Hematopoietic multipotent progenitor cell treated with erythropoietin and hydrocortisone succinate and interleukin-3 and kit ligand, for 17 days (in vitro differentiated cells): ENCODE results near the gene STX17.
A peak's percentile ranks its signal among the peaks of the same experiment; 100 is the strongest.
"Not testable (repeated sequence)": the region's sequence is repeated elsewhere in the genome, so short reads cannot be mapped to it uniquely, and the experiment has no call there.

Source experiments
- DNase-seq: peaks from one replicate; pipeline ENCODE4 v3.0.0-alpha.2; 2015; ENCODE audit warnings: low spot score

Gene STX17

GRCh38 chr9:99906403-99907207 is at the start of gene STX17:
TSS of gene STX17 (plus strand) at chr9:99906654. CDS start at chr9:99915240, 8,586 bp downstream.
- peak; percentile 76 for DNase-seq

GRCh38 chr9:99857576-99857975 is 48.9 kb upstream of the STX17 start:
- not testable (repeated sequence) for DNase-seq

- no peak for DNase-seq
These were observed 48.4 kb upstream of the STX17 start for GRCh38 chr9:99858087-99858486.

DNA sequence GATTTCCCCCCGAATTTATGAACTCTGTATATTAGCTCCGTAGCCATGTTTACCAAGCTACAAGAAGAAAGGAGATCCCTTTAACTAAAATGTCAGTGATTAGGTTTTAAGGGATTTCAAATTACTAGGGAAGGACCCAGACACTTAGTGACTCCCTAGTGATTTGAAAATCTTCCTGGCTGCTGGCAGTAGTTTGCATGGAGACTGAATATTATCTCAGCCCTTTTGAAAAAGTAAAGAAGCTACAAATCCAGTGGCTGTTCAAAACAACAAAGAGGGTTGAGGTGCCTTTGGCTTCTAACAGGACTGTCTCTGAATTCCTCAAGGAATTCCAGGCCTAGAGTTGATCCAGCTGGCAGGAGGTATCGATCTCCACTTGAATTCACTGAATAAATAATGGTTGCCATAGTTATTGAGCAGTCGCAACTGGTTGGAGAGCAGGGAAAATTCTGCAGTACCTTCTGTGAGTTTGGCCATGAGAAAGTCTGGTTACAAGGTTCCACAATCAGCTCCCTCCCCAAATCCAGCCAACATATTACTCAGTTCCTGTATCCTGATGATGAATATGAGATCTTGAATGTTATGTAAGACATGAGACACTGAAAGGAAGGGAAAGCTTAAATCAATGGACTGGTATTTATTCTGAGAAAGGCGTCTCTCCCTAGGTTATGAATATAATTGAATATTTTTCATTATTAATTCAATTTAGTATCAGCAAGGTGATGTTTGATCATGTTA is 47.0 kb upstream of the STX17 start:
- no peak for DNase-seq

DNA sequence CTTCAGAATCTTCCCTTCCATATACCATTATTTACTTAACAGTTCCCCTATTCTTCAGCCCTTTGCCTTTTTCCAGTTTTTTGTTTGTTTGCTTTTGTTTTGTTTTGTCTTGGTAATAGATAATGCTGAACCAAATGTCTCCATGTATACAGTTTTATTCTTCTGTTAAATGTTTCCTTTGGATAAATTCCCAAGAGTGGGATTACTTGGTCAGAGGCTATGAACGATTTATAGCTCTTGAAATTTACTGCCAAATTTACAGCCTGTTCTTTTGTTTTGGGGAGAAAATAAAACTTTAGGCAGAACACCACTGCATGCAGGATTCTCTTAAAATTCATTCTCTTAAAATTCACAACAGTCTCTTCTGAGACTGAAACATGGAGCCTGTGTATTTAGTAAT is 46.2 kb upstream of the STX17 start:
- DNase-seq: no peak

DNA sequence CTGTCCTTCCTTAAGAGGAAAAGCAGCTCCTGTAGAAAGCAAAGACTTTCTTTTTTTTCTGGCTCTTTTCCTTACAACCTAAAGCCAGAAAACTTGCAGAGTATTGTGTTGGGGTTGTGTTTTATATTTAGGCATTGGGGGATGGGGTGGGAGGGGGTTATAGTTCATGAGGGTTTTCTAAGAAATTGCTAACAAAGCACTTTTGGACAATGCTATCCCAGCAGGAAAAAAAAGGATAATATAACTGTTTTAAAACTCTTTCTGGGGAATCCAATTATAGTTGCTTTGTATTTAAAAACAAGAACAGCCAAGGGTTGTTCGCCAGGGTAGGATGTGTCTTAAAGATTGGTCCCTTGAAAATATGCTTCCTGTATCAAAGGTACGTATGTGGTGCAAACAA is 42.5 kb upstream of the STX17 start:
- DNase-seq: no peak

- no peak for DNase-seq
These were observed 40.1 kb upstream of the STX17 start for GRCh38 chr9:99866398-99866797.

GRCh38 chr9:99867536-99867935 is 38.9 kb upstream of the STX17 start:
- no peak for DNase-seq

GRCh38 chr9:99867968-99868367 is 38.5 kb upstream of the STX17 start:
- DNase-seq: no peak

GRCh38 chr9:99868845-99869244 is 37.6 kb upstream of the STX17 start:
- DNase-seq: no peak

DNA sequence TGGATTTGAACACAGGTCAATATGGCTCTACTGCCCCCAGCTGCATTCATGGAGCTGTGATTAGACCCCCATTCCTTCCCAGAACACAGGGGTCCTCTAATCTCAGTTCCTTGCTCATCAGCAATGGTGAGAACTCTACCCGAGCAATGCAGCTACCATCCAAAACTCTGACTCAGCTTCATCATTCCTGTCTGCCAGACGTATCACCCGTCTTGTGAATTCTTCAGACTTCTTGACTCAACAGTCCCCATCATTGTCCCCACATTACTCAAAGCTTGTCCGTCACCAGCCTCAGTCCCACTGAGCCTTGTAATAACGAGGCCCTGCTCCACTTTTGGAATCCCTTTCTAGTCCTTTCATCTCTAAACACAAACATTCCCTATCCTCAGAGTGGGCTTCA is 36.3 kb upstream of the STX17 start:
- DNase-seq: no peak

DNA sequence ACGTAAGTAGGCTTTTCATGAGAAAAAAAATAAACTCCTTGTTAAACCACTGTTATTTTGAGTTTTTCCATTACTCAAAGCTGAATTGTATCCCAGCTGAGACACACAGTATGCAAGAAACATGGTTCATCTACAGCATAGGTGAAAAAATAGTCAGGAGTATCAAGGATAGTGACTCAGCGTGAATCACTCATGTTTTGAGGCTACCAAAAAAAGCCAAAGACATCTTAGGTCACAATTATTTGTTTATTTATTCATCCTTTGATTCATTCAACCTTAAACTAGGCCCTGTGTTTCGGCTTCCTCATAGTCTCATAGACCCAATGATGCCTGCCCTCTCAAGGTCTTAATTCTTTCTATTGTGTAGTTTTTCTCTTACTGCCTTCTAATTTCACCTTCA is 32.9 kb upstream of the STX17 start:
- DNase-seq: no peak

- no peak for DNase-seq
These were observed 32.4 kb upstream of the STX17 start for GRCh38 chr9:99873943-99874584.

GRCh38 chr9:99876190-99876589 is 30.3 kb upstream of the STX17 start:
- no peak for DNase-seq

GRCh38 chr9:99878651-99879050 is 27.8 kb upstream of the STX17 start:
- DNase-seq: no peak

DNA sequence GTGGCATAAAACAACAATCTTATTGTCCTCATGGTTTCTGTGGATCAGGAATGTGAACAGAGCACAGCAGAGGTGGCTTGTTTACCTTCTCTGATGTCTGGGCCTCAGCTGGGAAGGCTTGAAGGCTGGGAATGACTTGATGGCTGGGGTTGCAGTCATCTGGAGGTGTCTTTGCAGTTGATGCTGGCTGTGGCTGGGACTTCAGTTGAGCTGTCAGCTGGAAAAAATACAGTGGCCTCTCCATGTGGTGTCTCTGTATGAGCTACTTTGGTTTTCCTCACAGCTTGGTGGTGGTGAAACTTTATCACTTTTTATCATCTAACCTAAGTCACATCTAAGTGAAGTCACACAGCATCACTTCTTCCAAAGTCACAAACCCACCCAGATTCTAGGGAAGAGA is 24.7 kb upstream of the STX17 start:
- DNase-seq: no peak

- DNase-seq: no peak
These were observed 20.7 kb upstream of the STX17 start for GRCh38 chr9:99885747-99886146.

DNA sequence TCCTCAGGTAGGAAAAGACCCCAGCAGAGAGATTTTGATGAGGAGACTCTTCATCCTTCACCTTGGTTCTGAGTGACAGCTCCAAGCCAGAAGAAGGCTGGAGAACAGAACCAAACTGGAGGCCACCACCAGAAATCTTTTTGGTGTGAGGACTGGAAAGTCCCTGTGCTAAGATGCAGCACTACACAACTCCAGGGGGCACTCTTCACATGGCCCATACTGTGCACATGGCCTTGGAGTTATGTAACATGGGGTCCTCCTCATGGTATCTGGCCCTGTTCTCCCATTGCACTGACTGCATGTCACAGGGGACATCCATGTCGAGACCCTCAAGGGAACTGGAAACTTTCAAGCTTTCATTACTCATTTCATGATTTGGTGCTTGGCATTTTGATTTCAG is 17.3 kb upstream of the STX17 start:
- DNase-seq: no peak

DNA sequence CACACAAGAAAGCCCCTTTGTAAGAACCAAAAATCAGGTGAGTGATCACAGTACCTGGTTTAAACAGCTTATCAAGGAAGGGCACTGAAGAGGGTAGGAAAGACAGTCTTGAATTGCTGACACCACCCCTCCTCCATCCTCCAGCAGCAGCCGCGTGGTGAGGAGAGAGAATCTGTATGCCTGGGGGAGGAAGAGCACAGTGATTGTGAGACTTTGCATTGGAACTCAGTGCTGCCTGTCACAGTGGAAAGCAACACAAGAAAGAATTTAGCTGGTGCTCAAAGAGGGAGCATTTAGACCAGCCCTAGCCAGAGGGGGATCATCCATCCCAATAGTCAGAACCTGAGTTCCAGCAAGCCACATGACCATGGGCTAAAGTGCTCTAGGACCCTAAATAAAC is 11.6 kb upstream of the STX17 start:
- no peak for DNase-seq

DNA sequence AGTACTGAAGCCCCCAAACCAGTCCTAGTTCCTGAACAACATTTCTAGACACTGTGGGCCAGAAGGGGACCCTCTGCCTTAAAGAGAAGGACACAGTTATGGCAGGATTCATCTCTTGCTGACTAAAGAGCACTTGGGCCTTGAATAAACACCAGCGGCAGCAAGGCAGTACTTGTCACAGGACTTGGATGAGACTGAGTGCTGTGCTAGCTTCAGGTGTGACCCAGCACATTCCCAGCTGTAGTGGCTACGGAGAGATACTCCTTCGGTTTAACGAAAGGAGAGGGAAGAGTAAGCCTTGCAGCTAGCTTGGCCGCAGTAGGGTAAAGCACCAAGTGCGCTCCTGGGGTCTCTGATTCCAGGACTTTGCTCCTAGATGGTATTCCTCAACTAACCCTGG is 10.9 kb upstream of the STX17 start:
- DNase-seq: no peak

DNA sequence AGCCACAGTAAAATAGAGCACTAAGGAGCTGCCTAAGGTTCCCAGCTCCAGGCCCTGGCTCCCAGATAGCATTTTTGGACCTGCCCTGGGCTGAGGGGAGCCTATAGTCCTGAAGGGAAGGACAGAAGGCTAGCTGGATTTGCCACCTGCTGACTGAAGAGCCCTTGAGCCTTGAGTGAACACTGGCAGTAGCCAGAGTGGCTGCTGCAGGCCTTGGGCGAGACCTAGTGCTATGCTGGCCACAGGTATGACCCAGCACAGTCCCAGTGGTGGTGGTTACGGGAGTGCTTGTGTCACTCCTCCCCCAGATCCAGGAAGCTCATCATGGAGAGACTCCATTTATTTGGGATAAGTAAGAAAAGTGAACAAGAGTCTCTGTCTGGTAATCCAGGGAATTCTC is 10.3 kb upstream of the STX17 start:
- DNase-seq: no peak

DNA sequence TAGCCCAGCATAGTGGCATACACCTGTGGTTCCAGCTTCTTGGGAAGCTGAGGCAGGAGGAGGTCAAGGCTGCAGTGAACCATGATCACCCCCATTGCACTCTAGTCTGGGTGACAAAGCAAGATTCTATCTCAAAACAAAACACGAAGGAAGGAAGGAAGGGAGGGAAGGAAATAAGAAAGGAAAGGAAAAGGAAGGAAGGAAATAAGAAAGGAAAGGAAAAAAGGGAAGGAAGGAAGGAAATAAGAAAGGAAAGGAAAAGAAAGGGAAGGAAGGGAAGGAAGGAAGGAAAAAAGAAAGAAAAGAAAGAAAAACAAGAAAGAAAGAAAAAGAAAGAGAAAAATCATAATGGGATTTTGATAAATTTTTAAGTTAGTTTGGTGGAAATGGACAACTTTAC is 3.1 kb upstream of the STX17 start:
- no peak for DNase-seq

DNA sequence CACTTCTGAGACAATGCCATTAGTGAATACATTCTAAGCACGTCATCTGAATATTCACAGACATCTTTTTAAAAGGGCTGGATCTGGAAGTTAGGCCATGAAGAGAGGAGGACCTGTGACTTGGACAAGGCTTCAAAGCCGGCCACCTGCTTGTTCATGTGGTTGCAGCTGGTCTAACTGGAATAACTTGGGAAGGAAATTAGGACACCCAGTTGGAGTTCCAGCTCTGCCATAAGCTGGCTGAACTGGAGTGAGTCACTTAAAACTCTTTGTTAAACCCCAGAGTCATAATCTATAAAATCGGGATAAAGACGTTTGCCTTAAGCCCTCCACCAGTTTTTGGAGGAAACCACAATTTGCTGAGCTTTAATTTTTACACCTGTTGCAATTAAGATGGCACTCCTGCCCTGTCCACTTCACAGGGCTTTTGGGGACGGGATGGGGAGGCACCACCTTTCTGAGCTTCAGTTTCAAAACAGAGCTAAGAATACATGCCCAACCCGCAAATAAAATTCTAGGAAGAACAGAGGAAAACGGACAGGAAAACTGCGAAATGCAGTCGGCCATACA is 536 bp upstream of the STX17 start:
- no peak for DNase-seq
